Smooth muscle cell (in vitro differentiated cells): ENCODE results near the gene PCNX2. TPM values are rescaled to one million over a fixed set of nuclear protein-coding genes. Genes with fewer than 3 reads are reported as not detected.
"Not testable (repeated sequence)": the region's sequence is repeated elsewhere in the genome, so short reads cannot be mapped to it uniquely, and the experiment has no call there.

Source experiments
- DNase-seq: peaks from one replicate; lab custom pipeline; 2025; ENCODE audit not compliant: unreplicated experiment; lab: John Stamatoyannopoulos, UW
- H2AFZ ChIP-seq: fragments of 200-600 bp; sonication (generic); 2 replicates; pipeline ENCODE4 v1.6.0; 2016; ENCODE audit warnings: antibody characterized with exemption, low read depth, mild to moderate bottlenecking
- H3F3A ChIP-seq: fragments of 200-600 bp; sonication (generic); 2 replicates; pipeline ENCODE4 v1.6.0; 2017; ENCODE audit warnings: antibody characterized with exemption, low read depth
- H3K27ac ChIP-seq: fragments of 200-600 bp; sonication (generic); 2 replicates; pipeline ENCODE4 v1.5.1; 2016; ENCODE audit warnings: low read depth, mild to moderate bottlenecking
- H3K27me3 ChIP-seq: fragments of 200-600 bp; sonication (generic); 2 replicates; pipeline ENCODE4 v1.6.1; 2016; ENCODE audit warnings: low read depth, mild to moderate bottlenecking
- H3K36me3 ChIP-seq: fragments of 200-600 bp; sonication (generic); 2 replicates; pipeline ENCODE4 v1.5.1; 2016; ENCODE audit warnings: low read depth
- H3K4me1 ChIP-seq: fragments of 200-600 bp; sonication (generic); 2 replicates; pipeline ENCODE4 v1.5.1; 2016; ENCODE audit warnings: low read depth
- H3K4me2 ChIP-seq: fragments of 200-600 bp; sonication (generic); 2 replicates; pipeline ENCODE4 v1.6.0; 2016; ENCODE audit warnings: mild to moderate bottlenecking
- H3K4me3 ChIP-seq: fragments of 200-600 bp; sonication (generic); 2 replicates; pipeline ENCODE4 v1.5.1; 2016; ENCODE audit warnings: mild to moderate bottlenecking
- H3K79me2 ChIP-seq: fragments of 200-600 bp; sonication (generic); 2 replicates; pipeline ENCODE4 v1.6.0; 2016; ENCODE audit warnings: low read depth, mild to moderate bottlenecking
- H3K9ac ChIP-seq: fragments of 200-600 bp; sonication (generic); 2 replicates; pipeline ENCODE4 v1.6.0; 2016; ENCODE audit warnings: low read depth
- H3K9me3 ChIP-seq: fragments of 200-600 bp; sonication (generic); replicated peaks from 2 replicates; pipeline ENCODE4 v1.5.1; 2016; ENCODE audit warnings: low read depth
- H4K20me1 ChIP-seq: fragments of 200-600 bp; sonication (generic); 2 replicates; pipeline ENCODE4 v1.6.0; 2016; ENCODE audit warnings: low read depth
- WGBS: methylation state at CpG from one replicate; pipeline ENCODE4 v1.1.7; 2016; ENCODE audit warnings: low lambda C conversion rate; 5-methylcytosine and 5-hydroxymethylcytosine counted together
- polyA plus RNA-seq: library from polyadenylated mRNA; unstranded; fragments of >200 nt; fragmentation: Nextera tagmentation; extraction: Ambion mirVana; gene quantifications from 2 replicates; pipeline ENCODE4 v1.2.1, GENCODE V29; 2016
- total RNA-seq: library from RNA; depleted of rRNA; stranded (reverse); fragments of >200 nt; gene quantifications from 2 replicates; pipeline ENCODE4 v1.2.3, GENCODE V29; 2014
- TF ChIP-seq, protein P1 (sequence below): fragments of 200-600 bp; sonication (generic); IDR thresholded peaks from 2 replicates; pipeline ENCODE4 v1.5.1; 2017; ENCODE audit warnings: borderline replicate concordance, mild to moderate bottlenecking, antibody characterized with exemption; ENCODE audit not compliant: insufficient read depth, poor library complexity, severe bottlenecking

The PCNX2 gene
- total and polyA plus RNA-seq, 2 experiments from 2014 or later, result 4.7 to 18.2 TPM

DNA sequence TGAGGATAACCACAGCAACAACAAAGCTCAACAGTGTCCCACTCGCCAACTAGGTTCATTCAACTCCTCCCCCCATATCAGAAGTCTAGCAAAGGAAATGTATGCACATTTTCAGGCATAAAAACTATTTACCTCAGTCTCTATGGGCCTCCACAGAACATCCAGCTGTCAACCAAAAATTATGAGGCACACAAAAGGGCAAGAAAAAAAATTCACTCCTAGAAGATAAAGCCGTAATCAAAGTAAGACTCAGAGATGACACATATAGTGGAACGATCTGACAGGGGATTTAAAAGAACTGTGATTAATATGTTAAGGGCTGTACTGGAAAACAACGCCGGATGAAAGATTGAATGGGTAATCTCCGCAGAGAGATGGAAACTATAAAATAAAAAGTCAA, 186.4 kb downstream of the PCNX2 start:
- 71% methylated on average over 6 of the region's 6 CpGs for WGBS

DNA sequence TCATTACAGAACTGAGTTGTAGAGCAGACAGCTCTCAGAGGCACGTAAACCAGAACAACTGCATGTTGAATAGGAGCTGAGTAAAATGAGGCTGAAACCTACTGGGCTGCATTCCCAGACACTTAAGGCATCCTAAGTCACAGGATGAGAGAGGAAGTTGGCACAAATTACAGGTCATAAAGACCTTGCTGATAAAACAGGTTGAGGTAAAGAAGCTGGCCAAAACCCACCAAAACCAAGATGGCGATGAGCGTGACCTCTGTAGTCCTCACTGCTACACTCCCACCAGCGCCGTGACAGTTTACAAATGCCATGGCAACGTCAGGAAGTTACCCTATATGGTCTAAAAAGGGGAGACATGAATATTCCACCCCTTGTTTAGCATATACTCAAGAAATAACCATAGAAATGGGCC, 187.8 kb downstream of the PCNX2 start:
- H3K27me3 ChIP-seq, H3K79me2 ChIP-seq, DNase-seq, H4K20me1 ChIP-seq, H3K9me3 ChIP-seq, H3K4me3 ChIP-seq, H2AFZ ChIP-seq, H3K36me3 ChIP-seq: not testable (repeated sequence)
- H3K9ac ChIP-seq, result peak overlapping the region; percentile 73
- peak overlapping the region; percentile 93 for H3K27ac ChIP-seq
- peaks cover 19% of the 10 kb centered on the region for H3F3A ChIP-seq
- 74% methylated on average over 6 of the region's 6 CpGs for WGBS
- peak overlapping the region; percentile 45 for H3K4me2 ChIP-seq
- H3K4me1 ChIP-seq, result peaks cover 21% of the 10 kb centered on the region

More for the DNA sequence above, 186.4 kb downstream of the PCNX2 start:
- TF ChIP-seq, protein P1, sequence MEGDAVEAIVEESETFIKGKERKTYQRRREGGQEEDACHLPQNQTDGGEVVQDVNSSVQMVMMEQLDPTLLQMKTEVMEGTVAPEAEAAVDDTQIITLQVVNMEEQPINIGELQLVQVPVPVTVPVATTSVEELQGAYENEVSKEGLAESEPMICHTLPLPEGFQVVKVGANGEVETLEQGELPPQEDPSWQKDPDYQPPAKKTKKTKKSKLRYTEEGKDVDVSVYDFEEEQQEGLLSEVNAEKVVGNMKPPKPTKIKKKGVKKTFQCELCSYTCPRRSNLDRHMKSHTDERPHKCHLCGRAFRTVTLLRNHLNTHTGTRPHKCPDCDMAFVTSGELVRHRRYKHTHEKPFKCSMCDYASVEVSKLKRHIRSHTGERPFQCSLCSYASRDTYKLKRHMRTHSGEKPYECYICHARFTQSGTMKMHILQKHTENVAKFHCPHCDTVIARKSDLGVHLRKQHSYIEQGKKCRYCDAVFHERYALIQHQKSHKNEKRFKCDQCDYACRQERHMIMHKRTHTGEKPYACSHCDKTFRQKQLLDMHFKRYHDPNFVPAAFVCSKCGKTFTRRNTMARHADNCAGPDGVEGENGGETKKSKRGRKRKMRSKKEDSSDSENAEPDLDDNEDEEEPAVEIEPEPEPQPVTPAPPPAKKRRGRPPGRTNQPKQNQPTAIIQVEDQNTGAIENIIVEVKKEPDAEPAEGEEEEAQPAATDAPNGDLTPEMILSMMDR, result no peak
- H3F3A ChIP-seq, result peaks cover 29% of the 10 kb centered on the region
- H3K9ac ChIP-seq, result no peak overlapping the region
- no peak for DNase-seq
- H3K36me3 ChIP-seq, result no peaks in the 10 kb centered on the region
- H3K4me3 ChIP-seq, result no peak overlapping the region
- H3K27me3 ChIP-seq, result no peaks in the 10 kb centered on the region
- H3K79me2 ChIP-seq, result no peaks in the 10 kb centered on the region
- no peaks in the 10 kb centered on the region for H3K9me3 ChIP-seq
- H3K4me2 ChIP-seq, result no peak overlapping the region
- H2AFZ ChIP-seq, result no peak overlapping the region
- H3K4me1 ChIP-seq, result peaks cover 31% of the 10 kb centered on the region
- peak overlapping the region; percentile 93 for H3K27ac ChIP-seq
- H4K20me1 ChIP-seq, result no peaks in the 10 kb centered on the region

DNA sequence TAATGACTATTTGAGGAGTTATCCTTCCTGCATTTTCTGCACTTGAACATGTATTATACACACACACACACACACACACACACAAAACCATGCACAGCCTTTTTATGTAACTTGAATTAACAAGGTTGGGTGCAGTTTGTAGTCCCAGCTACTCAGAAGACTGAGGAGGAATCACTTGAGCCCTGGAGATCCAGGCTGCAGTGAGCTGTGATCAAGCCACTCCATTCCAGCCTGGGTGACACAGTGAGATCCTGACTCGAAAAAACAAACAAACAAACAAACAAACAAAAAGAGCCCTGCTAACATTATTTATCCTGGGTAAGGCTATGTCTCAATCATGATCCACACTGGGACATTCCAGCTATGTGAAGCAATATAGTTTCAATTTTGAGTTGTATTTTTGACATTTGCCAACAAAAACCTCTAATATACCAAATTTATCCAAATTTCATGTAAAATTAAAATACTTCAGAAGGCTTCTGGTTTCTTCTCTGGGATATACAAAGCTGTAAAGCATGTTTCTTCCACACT, 188.3 kb downstream of the PCNX2 start:
- H3K9ac ChIP-seq, result peak overlapping the region; percentile 73
- no peak for DNase-seq
- TF ChIP-seq, protein P1, result no peak
- 54% methylated on average over 1 of the region's 1 CpG for WGBS
- no peaks in the 10 kb centered on the region for H3K27me3 ChIP-seq
- peak overlapping the region; percentile 93 for H3K27ac ChIP-seq
- no peak overlapping the region for H3K4me3 ChIP-seq
- H3F3A ChIP-seq, result peaks cover 14% of the 10 kb centered on the region
- H3K9me3 ChIP-seq, result no peaks in the 10 kb centered on the region
- H4K20me1 ChIP-seq, result no peaks in the 10 kb centered on the region
- H3K79me2 ChIP-seq, result no peaks in the 10 kb centered on the region
- peaks cover 16% of the 10 kb centered on the region for H3K4me1 ChIP-seq
- H2AFZ ChIP-seq, result no peak overlapping the region
- peak overlapping the region; percentile 45 for H3K4me2 ChIP-seq
- H3K36me3 ChIP-seq, result no peaks in the 10 kb centered on the region

DNA sequence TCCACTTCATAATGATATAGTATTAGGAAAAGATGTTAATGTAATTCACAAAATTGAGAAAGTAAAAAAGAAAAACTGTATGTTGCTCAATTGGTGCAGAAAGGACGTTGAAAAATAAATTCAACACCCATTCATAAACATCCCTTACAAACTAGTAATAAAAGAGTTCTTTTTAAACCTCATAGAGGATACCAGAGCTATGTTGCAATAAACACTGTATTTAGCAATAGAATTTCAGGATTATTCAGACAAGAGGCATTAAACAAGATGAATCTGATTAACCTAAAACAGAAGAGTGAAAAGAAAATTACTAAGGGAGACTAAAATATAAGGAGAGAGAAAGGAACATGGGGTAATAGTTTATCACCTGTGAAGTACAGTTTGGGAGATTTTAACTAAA, 190.3 kb downstream of the PCNX2 start:
- Histone ChIP-seq H4K20me1 (no peaks in the 10 kb centered on the region), H2AFZ (no peak overlapping the region), H3K4me1 (peaks cover 16% of the 10 kb centered on the region), H3K27me3 (peaks cover 5% of the 10 kb centered on the region), H3F3A (peaks cover 7% of the 10 kb centered on the region), H3K4me2 (no peak overlapping the region), H3K79me2 (no peaks in the 10 kb centered on the region), H3K9ac (no peak overlapping the region), H3K36me3 (no peaks in the 10 kb centered on the region), H3K4me3 (no peak overlapping the region), H3K27ac (no peak overlapping the region), H3K9me3 (no peaks in the 10 kb centered on the region)
- 27% methylated on average over 1 of the region's 1 CpG for WGBS
- TF ChIP-seq, protein P1, result no peak
- no peak for DNase-seq
